Embryonic facial prominence (tissue), 1 donor: ENCODE data around the gene ZNF496.
"Not testable (repeated sequence)": the region's sequence is repeated elsewhere in the genome, so short reads cannot be mapped to it uniquely, and the experiment has no call there.

Source experiments
- DNase-seq: peaks from one replicate; pipeline ENCODE4 v3.0.0-alpha.2; 2016; ENCODE audit errors: extremely low spot score

The ZNF496 gene

GRCh38 chr1:247359559-247359958 lies 27.9 kb upstream of the ZNF496 start:
- DNase-seq = no peak

GRCh38 chr1:247358920-247359319 lies 27.3 kb upstream of the ZNF496 start:
- no peak for DNase-seq

GRCh38 chr1:247357781-247358211 lies 26.1 kb upstream of the ZNF496 start:
- DNase-seq = no peak

- no peak for DNase-seq
These were observed 25.5 kb upstream of the ZNF496 start for GRCh38 chr1:247357052-247357780.

- DNase-seq = not testable (repeated sequence)
These were observed 23.5 kb upstream of the ZNF496 start for GRCh38 chr1:247355160-247355559.

GRCh38 chr1:247352175-247352574 lies 20.5 kb upstream of the ZNF496 start:
- no peak for DNase-seq

GRCh38 chr1:247350587-247350986 lies 18.9 kb upstream of the ZNF496 start:
- DNase-seq = no peak

- no peak for DNase-seq
These were observed 16.0 kb upstream of the ZNF496 start for GRCh38 chr1:247347477-247348222.

- no peak for DNase-seq
These were observed 14.2 kb upstream of the ZNF496 start for GRCh38 chr1:247345881-247346280.

GRCh38 chr1:247343801-247344200 lies 12.1 kb upstream of the ZNF496 start:
- no peak for DNase-seq

GRCh38 chr1:247338723-247339275 lies 7.1 kb upstream of the ZNF496 start:
- no peak for DNase-seq

GRCh38 chr1:247337961-247338360 lies 6.3 kb upstream of the ZNF496 start:
- no peak for DNase-seq

- no peak for DNase-seq
These were observed 5.6 kb upstream of the ZNF496 start for GRCh38 chr1:247337250-247337746.

GRCh38 chr1:247336390-247336789 lies 4.7 kb upstream of the ZNF496 start:
- no peak for DNase-seq

- DNase-seq = no peak
These were observed 4.2 kb upstream of the ZNF496 start for GRCh38 chr1:247335882-247336281.

- no peak for DNase-seq
These were observed 2.9 kb upstream of the ZNF496 start for GRCh38 chr1:247334378-247335133.

- no peak for DNase-seq
These were observed 1.1 kb upstream of the ZNF496 start for GRCh38 chr1:247332623-247333361.

- DNase-seq = no peak
These were observed 552 bp upstream of the ZNF496 start for GRCh38 chr1:247332215-247332622.

GRCh38 chr1:247331172-247331524 lies 519 bp downstream of the ZNF496 start:
- peak; percentile 64 for DNase-seq

- no peak for DNase-seq
These were observed 1.0 kb downstream of the ZNF496 start for GRCh38 chr1:247330548-247331171.

GRCh38 chr1:247329097-247329617 lies 2.5 kb downstream of the ZNF496 start:
- no peak for DNase-seq
